Activated naive CD8-positive, alpha-beta T cell treated with anti-CD3 and anti-CD28 coated beads, Interleukin-2, amount 10 ng/mL, durations not matched to agents 7 days and 5 days (primary cell): Measurements from ENCODE around the gene ADCY4. TPM values are rescaled to one million over a fixed set of nuclear protein-coding genes. Genes with fewer than 3 reads are reported as not detected.

Source experiments
- ATAC-seq: fragments of 150-1000 bp; cut with Tn5 transposase; one replicate; pipeline ENCODE4 v1.10.0; 2021; ENCODE audit warnings: low read depth, moderate library complexity
- POLR2A ChIA-PET: fragments of 350-600 bp; sonication (Branson Sonifier 250); formaldehyde crosslinking; loops from one replicate; lab custom pipeline; 2021; ENCODE audit warnings: antibody characterized with exemption; lab: Charles Lee
- DNase-seq: peaks from one replicate; pipeline ENCODE4 v3.0.0; 2021
- H3K27ac Mint-ChIP-seq: one replicate; pipeline ENCODE4 v1.8.0; 2022; ENCODE audit warnings: mild to moderate bottlenecking, mixed read lengths
- H3K27me3 Mint-ChIP-seq: one replicate; pipeline ENCODE4 v1.8.0; 2022; ENCODE audit warnings: mild to moderate bottlenecking, moderate library complexity, mixed read lengths
- H3K36me3 Mint-ChIP-seq: one replicate; pipeline ENCODE4 v1.8.0; 2021; ENCODE audit warnings: mild to moderate bottlenecking, mixed read lengths
- H3K4me1 Mint-ChIP-seq: one replicate; pipeline ENCODE4 v1.8.0; 2021; ENCODE audit warnings: mixed read lengths
- H3K4me3 Mint-ChIP-seq: one replicate; pipeline ENCODE4 v1.8.0; 2022; ENCODE audit warnings: mild to moderate bottlenecking, moderate library complexity, mixed read lengths
- H3K9me3 Mint-ChIP-seq: one replicate; pipeline ENCODE4 v1.8.0; 2021; ENCODE audit warnings: mixed read lengths
- total RNA-seq, 2 experiments: library from RNA; stranded (reverse); gene quantifications; one replicate each; pipeline ENCODE4 v1.2.3, GENCODE V29; 2021

Gene ADCY4
- total RNA-seq, 2 experiments from 2014 or later = 4.4 to 6.3 TPM

GRCh38 chr14:24315243-24315806 is 19.5 kb downstream of the ADCY4 start:
- Mint-ChIP-seq H3K4me1 (peaks cover 47% of the 10 kb centered on the region), H3K4me3 (peak overlapping the region; percentile 12)

GRCh38 chr14:24314377-24315193 is 20.3 kb downstream of the ADCY4 start:
- ATAC-seq (no peak), DNase-seq (no peak)
- peaks cover 20% of the 10 kb centered on the region for H3K36me3 Mint-ChIP-seq
- H3K9me3 Mint-ChIP-seq = no peaks in the 10 kb centered on the region
- POLR2A ChIA-PET = interaction anchor here (1.5 to 1.8 kb wide), 3 partner anchors 15 to 127 kb away, joined by 4 to 9 read pairs (median 7); partner anchors contain the start of genes DHRS1 and NOP9
- peaks cover 3% of the 10 kb centered on the region for H3K27me3 Mint-ChIP-seq
- H3K4me3 Mint-ChIP-seq = peak overlapping the region; percentile 84
- H3K4me1 Mint-ChIP-seq = peaks cover 54% of the 10 kb centered on the region
- H3K27ac Mint-ChIP-seq = peak overlapping the region; percentile 84

More at GRCh38 chr14:24315243-24315806, 19.5 kb downstream of the ADCY4 start:
- Mint-ChIP-seq H3K9me3 (no peaks in the 10 kb centered on the region), H3K36me3 (peaks cover 19% of the 10 kb centered on the region), H3K27ac (peak overlapping the region; percentile 17), H3K27me3 (peaks cover 10% of the 10 kb centered on the region)
- POLR2A ChIA-PET = no interaction called here
- DNase-seq (no peak), ATAC-seq (no peak)

GRCh38 chr14:24313913-24314312 is 21.0 kb downstream of the ADCY4 start:
- no peak for ATAC-seq
- H3K9me3 Mint-ChIP-seq = no peaks in the 10 kb centered on the region
- H3K4me3 Mint-ChIP-seq = peak overlapping the region; percentile 84
- no peaks in the 10 kb centered on the region for H3K27me3 Mint-ChIP-seq
- H3K4me1 Mint-ChIP-seq = peaks cover 61% of the 10 kb centered on the region
- POLR2A ChIA-PET = interaction anchor here (0.7 to 4.2 kb wide), 7 partner anchors 14 to 128 kb away, joined by 3 to 30 read pairs (median 4); partner anchors contain the start of genes CBLN3, CHMP4A, DHRS1 and KHNYN
- peaks cover 25% of the 10 kb centered on the region for H3K36me3 Mint-ChIP-seq
- DNase-seq = no peak
- H3K27ac Mint-ChIP-seq = peak overlapping the region; percentile 84

DNA sequence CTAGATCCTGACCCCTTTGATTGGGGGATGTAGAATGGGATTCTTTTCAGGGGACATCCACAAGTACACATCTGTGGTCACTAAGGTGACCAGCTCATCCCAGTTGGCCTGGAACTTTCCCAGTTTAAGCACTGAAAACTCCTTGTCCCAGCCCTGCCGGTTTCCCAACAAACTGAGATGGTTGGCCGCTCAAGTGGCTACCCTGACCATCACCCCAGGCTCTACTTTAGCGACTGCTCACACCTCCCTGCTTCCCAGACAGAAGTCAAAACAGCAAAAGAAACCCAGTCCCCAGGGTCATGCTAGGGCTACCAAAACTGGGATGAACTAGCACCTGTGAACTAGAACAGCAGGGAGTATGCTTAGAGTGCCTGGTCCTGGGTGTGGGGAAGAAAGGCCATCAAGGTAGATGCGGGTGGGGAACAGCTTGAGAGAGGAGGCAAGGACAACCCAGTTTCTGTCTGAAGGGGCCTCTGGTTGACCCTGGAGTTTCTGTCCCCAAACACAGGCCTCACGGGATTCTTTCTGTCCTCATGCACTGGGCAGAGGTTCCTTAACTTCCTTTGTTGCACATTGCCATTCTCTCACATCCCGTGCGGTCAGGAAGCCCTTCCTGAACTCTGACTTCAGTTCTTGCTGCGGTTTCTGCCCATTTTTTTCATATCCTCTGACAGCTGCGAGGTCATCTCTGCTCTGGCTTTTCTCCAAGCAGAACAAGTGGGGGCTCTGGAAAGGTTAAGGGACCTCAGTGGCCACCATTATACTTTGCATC is 21.9 kb downstream of the ADCY4 start:
- peak; percentile 47 for DNase-seq
- Mint-ChIP-seq H3K9me3 (no peaks in the 10 kb centered on the region), H3K36me3 (peaks cover 28% of the 10 kb centered on the region), H3K4me3 (peak overlapping the region; percentile 84), H3K4me1 (peaks cover 64% of the 10 kb centered on the region), H3K27me3 (no peaks in the 10 kb centered on the region), H3K27ac (peak overlapping the region; percentile 84)
- ATAC-seq = no peak
- POLR2A ChIA-PET = interaction anchor here (0.7 to 4.2 kb wide), 11 partner anchors 13 to 152 kb away, joined by 3 to 30 read pairs (median 6); partner anchors contain the start of genes CBLN3, CHMP4A, DHRS1 and IRF9

GRCh38 chr14:24311837-24312615 is 22.8 kb downstream of the ADCY4 start:
- Mint-ChIP-seq H3K27ac (peak overlapping the region; percentile 84), H3K36me3 (peaks cover 26% of the 10 kb centered on the region), H3K4me3 (peak overlapping the region; percentile 84), H3K9me3 (no peaks in the 10 kb centered on the region), H3K27me3 (no peaks in the 10 kb centered on the region), H3K4me1 (peaks cover 65% of the 10 kb centered on the region)
- ATAC-seq = no peak
- POLR2A ChIA-PET = interaction anchor here (0.6 to 5.7 kb wide), 8 partner anchors 13 to 277 kb away, joined by 3 to 43 read pairs (median 14); partner anchors contain the start of genes CBLN3, DHRS1, IRF9 and KHNYN
- DNase-seq = no peak

GRCh38 chr14:24310646-24311604 is 23.9 kb downstream of the ADCY4 start, which contains the start of gene LTB4R:
Gene LTB4R, plus strand, starts transcription at chr14:24311502. Its CDS starts 4,150 bp downstream, at chr14:24315652.
- peak within 1 kb of the TSS; percentile 84 for H3K4me3 Mint-ChIP-seq
- peaks cover 29% of the 10 kb centered on the region for H3K36me3 Mint-ChIP-seq
- POLR2A ChIA-PET = interaction anchor here (0.6 to 5.7 kb wide), 16 partner anchors 8 to 276 kb away, joined by 3 to 43 read pairs (median 6); partner anchors contain the start of genes ADCY4, CBLN3, DHRS1 and IRF9
- DNase-seq (peak; percentile 83), ATAC-seq (peak; percentile 88)
- no peaks in the 10 kb centered on the region for H3K9me3 Mint-ChIP-seq
- H3K27ac Mint-ChIP-seq = peak within 1 kb of the TSS; percentile 84
- no peaks in the 10 kb centered on the region for H3K27me3 Mint-ChIP-seq
- H3K4me1 Mint-ChIP-seq = peaks cover 66% of the 10 kb centered on the region

DNA sequence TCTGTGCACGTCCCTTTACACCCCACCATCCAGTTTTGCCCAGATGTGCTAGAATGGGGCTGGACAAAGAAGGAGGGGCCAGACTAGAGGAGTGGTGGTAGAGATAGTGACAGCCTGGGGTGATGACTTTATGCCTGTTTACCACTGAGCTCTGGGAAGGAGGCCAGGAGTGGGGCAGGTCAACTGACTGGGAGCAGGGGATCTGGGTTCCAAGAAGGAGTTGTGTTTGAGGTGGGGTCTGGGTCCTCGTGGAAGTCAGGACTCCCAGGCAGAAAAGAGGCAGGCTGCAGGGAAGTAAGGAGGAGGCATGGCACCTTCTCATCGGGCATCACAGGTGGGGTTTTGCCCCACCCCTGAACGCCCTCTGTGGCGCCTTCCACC is 24.6 kb downstream of the ADCY4 start:
- POLR2A ChIA-PET = interaction anchor here (0.7 to 5.7 kb wide), 14 partner anchors 8 to 149 kb away, joined by 3 to 43 read pairs (median 6); partner anchors contain the start of genes ADCY4, CBLN3, DHRS1 and IRF9
- ATAC-seq (no peak), DNase-seq (no peak)
- Mint-ChIP-seq H3K4me3 (peak overlapping the region; percentile 84), H3K27ac (peak overlapping the region; percentile 82), H3K4me1 (peaks cover 62% of the 10 kb centered on the region), H3K9me3 (no peaks in the 10 kb centered on the region), H3K36me3 (peaks cover 26% of the 10 kb centered on the region), H3K27me3 (no peaks in the 10 kb centered on the region)

- DNase-seq (no peak), ATAC-seq (no peak)
- no peaks in the 10 kb centered on the region for H3K9me3 Mint-ChIP-seq
- H3K36me3 Mint-ChIP-seq = peaks cover 28% of the 10 kb centered on the region
- H3K4me1 Mint-ChIP-seq = peaks cover 58% of the 10 kb centered on the region
- POLR2A ChIA-PET = interaction anchor here (0.6 to 5.7 kb wide), 15 partner anchors 9 to 149 kb away, joined by 3 to 43 read pairs (median 6); partner anchors contain the start of genes ADCY4, CBLN3, DHRS1 and IRF9
- H3K4me3 Mint-ChIP-seq = peak within 1 kb of the TSS; percentile 84
- H3K27ac Mint-ChIP-seq = peak within 1 kb of the TSS; percentile 82
- H3K27me3 Mint-ChIP-seq = no peaks in the 10 kb centered on the region
These were observed 25.2 kb downstream of the ADCY4 start, which contains the start of gene LTB4R2 for GRCh38 chr14:24309538-24310264. Gene LTB4R2, plus strand, starts transcription at chr14:24310140. Its CDS starts 525 bp downstream, at chr14:24310665.

GRCh38 chr14:24308342-24309124 is 26.3 kb downstream of the ADCY4 start:
- Mint-ChIP-seq H3K27ac (no peak overlapping the region), H3K27me3 (no peaks in the 10 kb centered on the region), H3K9me3 (no peaks in the 10 kb centered on the region), H3K4me3 (no peak overlapping the region), H3K4me1 (peaks cover 47% of the 10 kb centered on the region), H3K36me3 (peaks cover 29% of the 10 kb centered on the region)
- no peak for ATAC-seq
- DNase-seq = no peak
- POLR2A ChIA-PET = interaction anchor here (0.6 to 5.7 kb wide), 10 partner anchors 9 to 147 kb away, joined by 3 to 32 read pairs (median 4); partner anchors contain the start of genes CBLN3, DHRS1, IRF9 and KHNYN
